Measurements from ENCODE around the gene CPAMD8.

CPAMD8 gene

DNA sequence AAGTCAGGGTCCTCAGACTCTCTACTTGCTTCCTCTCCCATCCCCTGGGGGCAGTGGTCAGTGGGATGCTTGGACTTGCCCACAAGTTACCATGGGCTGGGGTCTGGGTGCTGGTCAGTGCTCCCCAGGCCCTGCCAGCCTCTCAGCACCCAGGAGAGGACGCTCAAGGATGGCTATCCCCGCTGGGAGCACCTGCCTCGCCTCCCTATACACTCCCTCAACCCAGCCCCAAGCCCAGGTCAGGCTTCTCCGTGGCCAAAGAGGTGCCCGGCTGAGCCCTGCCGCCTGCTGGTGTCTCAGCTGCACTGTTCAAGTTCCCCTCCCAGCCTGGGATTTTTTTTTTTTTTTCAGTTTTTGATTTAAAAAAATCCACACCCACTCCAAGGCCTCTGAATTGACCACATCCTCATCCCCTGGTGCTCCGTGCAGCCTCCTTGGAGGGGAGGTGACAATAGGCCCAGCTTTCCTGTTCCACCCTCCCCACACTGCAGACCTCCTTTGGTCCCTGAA is 127.0 kb downstream of the CPAMD8 start:
- TF ChIP-seq, protein P1, sequence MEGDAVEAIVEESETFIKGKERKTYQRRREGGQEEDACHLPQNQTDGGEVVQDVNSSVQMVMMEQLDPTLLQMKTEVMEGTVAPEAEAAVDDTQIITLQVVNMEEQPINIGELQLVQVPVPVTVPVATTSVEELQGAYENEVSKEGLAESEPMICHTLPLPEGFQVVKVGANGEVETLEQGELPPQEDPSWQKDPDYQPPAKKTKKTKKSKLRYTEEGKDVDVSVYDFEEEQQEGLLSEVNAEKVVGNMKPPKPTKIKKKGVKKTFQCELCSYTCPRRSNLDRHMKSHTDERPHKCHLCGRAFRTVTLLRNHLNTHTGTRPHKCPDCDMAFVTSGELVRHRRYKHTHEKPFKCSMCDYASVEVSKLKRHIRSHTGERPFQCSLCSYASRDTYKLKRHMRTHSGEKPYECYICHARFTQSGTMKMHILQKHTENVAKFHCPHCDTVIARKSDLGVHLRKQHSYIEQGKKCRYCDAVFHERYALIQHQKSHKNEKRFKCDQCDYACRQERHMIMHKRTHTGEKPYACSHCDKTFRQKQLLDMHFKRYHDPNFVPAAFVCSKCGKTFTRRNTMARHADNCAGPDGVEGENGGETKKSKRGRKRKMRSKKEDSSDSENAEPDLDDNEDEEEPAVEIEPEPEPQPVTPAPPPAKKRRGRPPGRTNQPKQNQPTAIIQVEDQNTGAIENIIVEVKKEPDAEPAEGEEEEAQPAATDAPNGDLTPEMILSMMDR (conservative IDR thresholded peaks at IDR 0.05): 0 out of 2 replicates have a peak, but pooled peaks have one; percentile 12
- H3K27ac ChIP-seq: no peak overlapping the region

DNA sequence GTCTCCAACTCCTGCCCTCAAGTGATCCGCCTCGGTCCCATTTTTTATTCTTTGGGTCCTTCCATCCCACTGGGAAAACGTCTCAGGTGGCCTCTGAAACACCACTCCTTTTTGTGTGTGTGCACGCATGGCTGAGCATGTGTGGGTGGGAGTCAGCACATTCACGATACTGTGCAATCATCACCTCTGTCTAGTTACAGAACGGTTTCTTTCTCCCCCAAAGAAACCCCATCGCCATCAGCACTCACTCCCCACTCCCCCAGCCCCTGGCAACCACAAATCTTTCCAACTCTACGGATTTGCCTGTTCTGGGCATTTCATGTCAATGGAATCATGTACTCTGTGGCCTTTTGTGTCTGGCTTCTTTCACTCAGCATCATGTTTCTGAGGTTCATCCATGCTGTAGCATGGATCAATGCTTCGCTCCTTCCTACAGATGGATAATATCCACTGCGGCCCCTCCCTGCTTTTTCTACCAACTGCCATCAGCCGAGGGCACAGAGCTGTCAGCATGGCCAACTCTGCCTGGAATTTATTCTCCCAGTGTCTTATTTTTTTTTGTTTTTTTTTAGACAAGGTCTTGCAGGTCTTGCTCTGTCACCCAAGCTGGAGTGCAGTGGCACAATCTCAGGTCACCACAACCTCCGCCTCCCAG is 128.1 kb downstream of the CPAMD8 start:
- TF ChIP-seq, protein P1 (conservative IDR thresholded peaks at IDR 0.05): no peak

DNA sequence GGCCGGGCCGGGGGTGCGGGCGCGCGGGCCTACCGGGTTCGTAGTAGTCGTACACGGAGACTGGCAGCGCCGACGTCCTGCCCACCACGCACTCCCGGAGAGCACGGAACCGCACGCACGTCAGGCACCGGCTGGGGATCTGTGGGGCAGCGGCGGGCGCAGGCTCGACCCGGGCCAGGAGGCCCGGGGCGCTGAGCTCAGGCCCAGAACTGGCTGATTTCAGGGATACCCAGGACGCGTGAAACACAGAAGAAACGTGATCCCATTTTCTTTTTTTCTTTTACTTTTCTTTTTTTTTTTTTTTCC is 128.8 kb downstream of the CPAMD8 start:
- TF ChIP-seq, protein P1 (conservative IDR thresholded peaks at IDR 0.05): no peak
- no peak overlapping the region for H3K27ac ChIP-seq

More for the DNA sequence above, 128.1 kb downstream of the CPAMD8 start:
- no peak overlapping the region for H3K27ac ChIP-seq

DNA sequence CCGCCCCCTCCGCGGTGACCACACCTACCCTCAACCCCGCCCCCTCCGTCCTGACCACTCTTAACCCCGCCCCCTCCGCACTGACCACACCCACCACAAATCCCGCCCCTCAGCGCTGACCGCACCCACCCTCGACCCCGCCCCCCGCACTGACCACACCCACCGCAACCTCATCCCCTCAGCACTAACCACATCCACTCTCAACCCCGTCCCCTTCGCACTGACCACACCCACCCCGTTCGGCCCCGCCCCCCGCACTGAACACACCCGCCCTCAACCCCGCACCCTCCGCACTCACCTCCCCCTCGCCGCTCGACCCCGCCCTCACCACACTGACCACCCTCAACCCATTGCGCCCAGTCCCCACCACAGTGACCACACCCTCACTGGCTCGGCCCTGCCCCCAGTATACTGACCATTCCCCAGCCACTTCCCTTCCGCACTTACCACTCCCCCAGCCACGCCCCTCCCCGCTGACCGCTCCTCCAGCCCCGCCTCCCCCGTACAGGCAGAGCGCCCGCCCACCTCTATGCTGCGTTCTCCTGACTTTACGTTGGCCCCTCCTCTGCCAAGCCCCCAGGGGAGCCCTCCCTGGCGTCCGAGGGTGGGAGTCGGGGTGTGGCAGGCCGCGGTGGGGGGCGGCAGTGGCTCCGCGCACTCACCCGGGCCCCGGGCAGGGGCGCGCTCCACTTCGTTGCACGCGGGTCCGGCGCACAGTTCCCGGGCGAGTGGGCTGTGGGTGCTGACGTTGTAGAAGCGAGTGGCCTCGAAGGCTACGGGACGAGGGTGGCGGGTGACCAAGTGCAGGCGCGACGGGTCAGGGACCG is 129.4 kb downstream of the CPAMD8 start:
- TF ChIP-seq, protein P1 (conservative IDR thresholded peaks at IDR 0.05): no peak
- H3K27ac ChIP-seq: no peak overlapping the region

DNA sequence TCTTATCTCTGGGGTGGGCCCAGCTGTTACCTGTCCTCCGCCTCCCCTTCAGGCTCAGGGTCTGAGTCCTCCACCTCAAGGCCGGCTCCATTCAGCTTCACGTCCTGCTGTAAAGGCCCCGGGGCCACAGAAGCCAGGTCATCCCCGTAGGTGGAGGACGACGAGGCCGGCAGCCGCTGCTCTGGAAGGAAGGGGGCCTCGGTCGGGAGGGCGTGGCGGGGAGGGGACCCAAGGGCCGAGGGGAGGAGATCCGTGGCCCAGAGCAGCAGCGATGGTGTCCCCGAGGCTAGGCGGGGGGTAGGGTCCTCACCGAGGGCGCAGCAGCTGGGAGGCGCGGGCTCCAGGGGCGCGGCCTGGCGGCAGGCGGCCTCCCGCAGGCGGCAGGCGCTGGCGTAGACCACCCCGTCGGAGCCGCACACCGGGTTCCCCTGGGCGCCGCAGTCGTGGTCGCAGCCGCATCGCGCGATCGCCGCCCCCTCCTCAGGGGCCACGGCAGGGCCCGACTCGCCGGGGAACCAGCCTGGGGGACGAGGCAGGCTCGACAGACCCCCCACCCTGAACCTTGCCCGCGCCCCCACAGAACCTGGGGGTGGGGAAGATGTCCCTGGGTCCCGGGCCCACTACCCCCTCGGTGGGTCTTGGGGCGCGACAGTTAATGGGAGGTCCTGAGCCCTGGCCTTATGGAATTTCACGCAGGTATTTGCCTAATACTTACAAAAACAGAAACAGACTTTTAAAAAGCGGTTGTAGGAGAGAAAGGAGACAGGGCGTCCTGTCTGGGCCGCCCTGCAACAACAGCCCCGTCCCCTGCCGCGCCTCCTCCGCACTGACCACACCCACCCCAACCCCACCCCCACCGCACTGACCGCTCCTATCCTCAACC is 130.2 kb downstream of the CPAMD8 start:
- TF ChIP-seq, protein P1 (conservative IDR thresholded peaks at IDR 0.05): no peak
- no peak overlapping the region for H3K27ac ChIP-seq

DNA sequence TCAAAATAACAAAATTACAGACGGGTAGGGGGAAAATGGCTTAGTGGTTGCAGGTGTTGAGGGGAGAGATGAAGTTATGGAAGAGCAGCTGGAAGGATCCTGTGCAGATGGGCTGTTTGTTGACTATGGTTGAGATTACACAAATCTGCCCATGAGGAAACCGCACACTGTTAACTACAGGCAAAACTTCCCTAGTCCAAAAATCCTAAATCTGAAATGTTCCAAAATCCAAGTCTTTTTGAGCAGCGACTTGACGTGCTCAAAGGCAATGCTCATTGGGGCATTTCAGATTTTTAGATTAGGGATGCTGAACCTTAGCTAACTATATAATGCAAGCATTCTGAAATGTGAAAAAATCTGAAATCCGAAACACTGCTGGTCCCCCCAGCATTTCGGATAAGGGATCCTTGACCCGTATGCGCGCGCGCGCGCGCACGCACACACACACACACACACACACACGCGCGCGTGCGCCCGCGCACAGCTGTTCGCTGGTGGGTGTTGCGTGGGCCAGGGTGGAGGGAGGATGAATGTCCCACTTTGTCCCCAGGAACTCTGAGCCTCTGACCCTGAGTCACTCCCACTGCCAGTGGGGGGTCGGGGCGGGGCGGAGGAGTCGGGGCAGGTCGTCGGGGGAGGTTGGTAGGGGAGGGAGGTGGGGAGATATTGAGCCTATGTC is 131.0 kb downstream of the CPAMD8 start:
- no peak overlapping the region for H3K27ac ChIP-seq
- TF ChIP-seq, protein P1 (conservative IDR thresholded peaks at IDR 0.05): no peak
